Measurements from ENCODE around the gene BRINP2.
A peak's percentile ranks its signal among the peaks of the same experiment; 100 is the strongest.

Gene BRINP2

DNA sequence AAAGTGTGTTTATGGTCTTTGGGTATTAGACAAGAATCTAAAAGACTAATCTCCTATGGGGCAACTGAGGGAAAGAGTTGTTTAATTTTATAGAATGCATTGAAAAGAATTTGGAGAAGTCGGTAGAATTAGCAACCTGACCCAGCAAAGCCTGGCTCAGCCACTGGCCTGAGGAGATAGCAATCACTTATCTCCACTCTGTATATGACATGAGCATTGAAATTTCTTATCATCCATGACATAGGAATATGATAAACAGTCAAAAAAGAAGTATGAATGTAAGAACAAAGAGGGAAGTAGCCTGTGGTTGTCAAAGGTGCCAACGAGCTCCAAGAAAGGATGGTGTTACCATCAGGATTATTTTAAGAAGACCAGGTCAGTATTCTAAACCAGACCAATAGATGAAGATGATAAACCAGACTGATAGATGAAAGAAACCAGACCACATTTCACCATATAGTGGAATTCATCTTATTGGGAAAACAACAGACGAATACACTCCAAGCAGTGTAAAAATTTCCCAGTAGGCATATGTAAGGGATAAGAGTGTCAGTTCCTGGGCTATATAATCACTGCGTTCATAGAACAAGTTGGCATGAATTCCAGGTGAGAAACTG is 42.0 kb upstream of the BRINP2 start:
- Histone ChIP-seq H3K27me3 (ENCODE audit: insufficient read depth, low read depth, severe bottlenecking) (no peaks in the 10 kb centered on the region), H3K27ac (no peak overlapping the region), H3K4me3 (ENCODE audit: low read depth, low read length) (no peak overlapping the region), H3K36me3 (no peaks in the 10 kb centered on the region), H3K9me3 (ENCODE audit: severe bottlenecking) (no peaks in the 10 kb centered on the region)
- no peak for DNase-seq
- TF ChIP-seq, protein P1, sequence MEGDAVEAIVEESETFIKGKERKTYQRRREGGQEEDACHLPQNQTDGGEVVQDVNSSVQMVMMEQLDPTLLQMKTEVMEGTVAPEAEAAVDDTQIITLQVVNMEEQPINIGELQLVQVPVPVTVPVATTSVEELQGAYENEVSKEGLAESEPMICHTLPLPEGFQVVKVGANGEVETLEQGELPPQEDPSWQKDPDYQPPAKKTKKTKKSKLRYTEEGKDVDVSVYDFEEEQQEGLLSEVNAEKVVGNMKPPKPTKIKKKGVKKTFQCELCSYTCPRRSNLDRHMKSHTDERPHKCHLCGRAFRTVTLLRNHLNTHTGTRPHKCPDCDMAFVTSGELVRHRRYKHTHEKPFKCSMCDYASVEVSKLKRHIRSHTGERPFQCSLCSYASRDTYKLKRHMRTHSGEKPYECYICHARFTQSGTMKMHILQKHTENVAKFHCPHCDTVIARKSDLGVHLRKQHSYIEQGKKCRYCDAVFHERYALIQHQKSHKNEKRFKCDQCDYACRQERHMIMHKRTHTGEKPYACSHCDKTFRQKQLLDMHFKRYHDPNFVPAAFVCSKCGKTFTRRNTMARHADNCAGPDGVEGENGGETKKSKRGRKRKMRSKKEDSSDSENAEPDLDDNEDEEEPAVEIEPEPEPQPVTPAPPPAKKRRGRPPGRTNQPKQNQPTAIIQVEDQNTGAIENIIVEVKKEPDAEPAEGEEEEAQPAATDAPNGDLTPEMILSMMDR (IDR thresholded peaks at IDR 0.05; ENCODE audit: low read depth, low read length): no peak

GRCh38 chr1:177130451-177130945 is 40.3 kb upstream of the BRINP2 start:
- no peaks in the 10 kb centered on the region for H3K36me3 ChIP-seq
- H3K9me3 ChIP-seq (ENCODE audit: severe bottlenecking): no peaks in the 10 kb centered on the region
- peak; percentile 21 for DNase-seq
- H3K4me3 ChIP-seq (ENCODE audit: low read depth, low read length): no peak overlapping the region
- no peaks in the 10 kb centered on the region for H3K27me3 ChIP-seq (ENCODE audit: insufficient read depth, low read depth, severe bottlenecking)
- TF ChIP-seq, protein P1 (IDR thresholded peaks at IDR 0.05; ENCODE audit: low read depth, low read length): no peak
- no peak overlapping the region for H3K27ac ChIP-seq

GRCh38 chr1:177131723-177132122 is 39.0 kb upstream of the BRINP2 start:
- H3K27me3 ChIP-seq (ENCODE audit: insufficient read depth, low read depth, severe bottlenecking): no peaks in the 10 kb centered on the region
- no peak overlapping the region for H3K4me3 ChIP-seq (ENCODE audit: low read depth, low read length)
- no peak overlapping the region for H3K27ac ChIP-seq
- no peaks in the 10 kb centered on the region for H3K36me3 ChIP-seq
- no peaks in the 10 kb centered on the region for H3K9me3 ChIP-seq (ENCODE audit: severe bottlenecking)
- no peak for DNase-seq
- TF ChIP-seq, protein P1 (IDR thresholded peaks at IDR 0.05; ENCODE audit: low read depth, low read length): no peak

DNA sequence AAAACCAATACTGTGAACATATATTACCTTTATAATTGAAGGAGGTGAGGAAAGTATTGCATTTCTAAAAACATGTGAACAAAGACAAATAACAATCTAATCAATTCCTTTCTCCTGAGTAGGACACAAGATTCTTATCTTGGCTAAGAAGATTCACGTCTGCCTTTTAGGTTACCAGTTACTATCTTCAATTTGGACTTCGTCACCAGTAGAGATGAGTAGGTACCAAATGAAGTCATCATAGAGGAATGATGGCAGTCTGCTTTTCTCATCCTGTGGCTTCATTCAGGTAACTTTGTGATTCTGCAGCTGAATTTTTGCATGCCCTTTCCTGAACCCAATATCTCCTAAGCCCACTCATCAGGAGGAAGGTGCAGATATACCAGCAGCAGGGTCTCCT is 38.6 kb upstream of the BRINP2 start:
- no peak for DNase-seq
- Histone ChIP-seq H3K27ac (no peak overlapping the region), H3K36me3 (no peaks in the 10 kb centered on the region), H3K9me3 (ENCODE audit: severe bottlenecking) (no peaks in the 10 kb centered on the region), H3K27me3 (ENCODE audit: insufficient read depth, low read depth, severe bottlenecking) (no peaks in the 10 kb centered on the region), H3K4me3 (ENCODE audit: low read depth, low read length) (no peak overlapping the region)
- TF ChIP-seq, protein P1 (IDR thresholded peaks at IDR 0.05; ENCODE audit: low read depth, low read length): no peak

DNA sequence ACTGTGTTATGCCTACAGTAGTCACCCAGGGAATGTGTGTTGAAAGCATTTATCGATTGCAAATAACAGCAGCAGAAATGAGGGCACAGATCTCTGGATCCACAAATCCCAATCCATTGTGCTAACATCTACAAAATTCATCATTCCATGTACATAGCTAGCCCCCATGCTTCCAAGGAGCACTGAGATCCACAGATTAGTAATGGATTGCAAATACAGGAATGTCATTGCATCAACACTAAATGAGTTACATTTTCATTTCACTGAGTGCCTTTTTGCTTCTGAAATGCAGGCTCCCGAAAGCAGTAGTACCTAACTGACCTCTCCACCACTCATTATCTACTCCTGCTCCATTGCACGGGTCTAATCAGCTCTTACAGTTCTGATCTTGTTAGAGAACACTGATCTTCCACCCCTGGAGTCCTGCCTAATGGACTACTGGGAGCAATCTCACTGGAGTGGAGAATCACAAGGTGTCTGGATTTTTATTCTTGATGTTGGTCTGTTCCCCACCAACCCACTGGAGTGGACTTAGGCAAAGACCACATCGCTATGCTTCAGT is 36.7 kb upstream of the BRINP2 start:
- Histone ChIP-seq H3K36me3 (no peaks in the 10 kb centered on the region), H3K27me3 (ENCODE audit: insufficient read depth, low read depth, severe bottlenecking) (no peaks in the 10 kb centered on the region), H3K9me3 (ENCODE audit: severe bottlenecking) (no peaks in the 10 kb centered on the region), H3K27ac (no peak overlapping the region), H3K4me3 (ENCODE audit: low read depth, low read length) (no peak overlapping the region)
- TF ChIP-seq, protein P1 (IDR thresholded peaks at IDR 0.05; ENCODE audit: low read depth, low read length): no peak
- DNase-seq: no peak

DNA sequence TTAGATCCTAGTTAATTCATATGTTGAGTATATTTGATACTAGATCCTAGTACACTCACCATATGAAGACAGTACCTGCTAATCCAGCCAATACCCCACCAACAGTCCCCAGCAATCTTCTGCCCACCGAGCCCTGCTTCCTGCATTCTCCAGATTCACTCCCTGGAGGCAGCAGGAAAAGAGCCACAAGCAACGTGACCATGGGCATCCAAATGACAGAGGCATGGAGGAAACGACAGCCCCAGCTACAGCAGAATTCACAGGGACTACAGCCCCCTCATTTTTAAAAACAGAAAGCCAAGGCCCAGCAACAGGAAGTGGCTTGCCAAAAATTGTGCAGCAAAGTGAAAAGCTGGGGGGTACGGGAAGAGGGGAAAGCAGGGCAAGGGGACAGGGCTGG is 35.5 kb upstream of the BRINP2 start:
- no peak overlapping the region for H3K27ac ChIP-seq
- H3K9me3 ChIP-seq (ENCODE audit: severe bottlenecking): no peaks in the 10 kb centered on the region
- H3K36me3 ChIP-seq: no peaks in the 10 kb centered on the region
- TF ChIP-seq, protein P1 (IDR thresholded peaks at IDR 0.05; ENCODE audit: low read depth, low read length): no peak
- H3K27me3 ChIP-seq (ENCODE audit: insufficient read depth, low read depth, severe bottlenecking): no peaks in the 10 kb centered on the region
- DNase-seq: no peak
- no peak overlapping the region for H3K4me3 ChIP-seq (ENCODE audit: low read depth, low read length)

Measured in WERI-Rb-1 (cell line).